IPS DF 6.9 (cell line): Measurements from ENCODE around the gene CADM4.
"Not testable (repeated sequence)": the region's sequence is repeated elsewhere in the genome, so short reads cannot be mapped to it uniquely, and the experiment has no call there.

Experiments
- DNase-seq: peaks from one replicate; pipeline ENCODE4 v3.0.0-alpha.2; 2013; ENCODE audit warnings: low read depth, low spot score
- H3K27ac ChIP-seq: one replicate; pipeline ENCODE4 v1.5.1; 2013; ENCODE audit warnings: low read length, control low read depth
- H3K27me3 ChIP-seq: 2 replicates; pipeline ENCODE4 v1.6.1; 2013; ENCODE audit warnings: mild to moderate bottlenecking, low read length; ENCODE audit not compliant: control insufficient read depth, insufficient read depth
- H3K36me3 ChIP-seq: 2 replicates; pipeline ENCODE4 v1.6.1; 2013; ENCODE audit warnings: low read length; ENCODE audit not compliant: control insufficient read depth, insufficient read depth
- H3K4me1 ChIP-seq: 2 replicates; pipeline ENCODE4 v1.6.1; 2013; ENCODE audit warnings: low read length; ENCODE audit not compliant: control insufficient read depth, insufficient read depth
- H3K4me3 ChIP-seq: 2 replicates; pipeline ENCODE4 v1.5.1; 2013; ENCODE audit warnings: mild to moderate bottlenecking, low read length
- H3K9me3 ChIP-seq: 2 replicates; pipeline ENCODE4 v1.6.1; 2013; ENCODE audit warnings: low read length, inconsistent platforms; ENCODE audit not compliant: control insufficient read depth, insufficient read depth
- WGBS: extraction: QIAGEN DNeasy Blood & Tissue Kit; methylation state at CpG from one replicate; pipeline ENCODE4 v1.1.7; 2013; ENCODE audit warnings: mixed read lengths, missing lambda C conversion rate; ENCODE audit not compliant: insufficient read length, insufficient coverage; 5-methylcytosine and 5-hydroxymethylcytosine counted together

Gene CADM4

GRCh38 chr19:43648633-43649032 lies 9.0 kb upstream of the CADM4 start:
- H3K4me1 ChIP-seq: no peaks in the 10 kb centered on the region
- WGBS: no CpG with 5 or more reads among the region's 6 CpGs
- no peaks in the 10 kb centered on the region for H3K27me3 ChIP-seq
- DNase-seq: no peak
- H3K27ac ChIP-seq: no peak overlapping the region
- peaks cover 5% of the 10 kb centered on the region; the same call in 1 of the 2 replicates for H3K36me3 ChIP-seq
- no peak overlapping the region for H3K4me3 ChIP-seq
- no peaks in the 10 kb centered on the region for H3K9me3 ChIP-seq

- no peak overlapping the region for H3K27ac ChIP-seq
- WGBS: no CpG with 5 or more reads among the region's 13 CpGs
- H3K4me1 ChIP-seq: no peaks in the 10 kb centered on the region; the same call in 1 of the 2 replicates
- no peak overlapping the region for H3K4me3 ChIP-seq
- no peak for DNase-seq
- H3K9me3 ChIP-seq: no peaks in the 10 kb centered on the region
- peaks cover 2% of the 10 kb centered on the region; the same call in 1 of the 2 replicates for H3K27me3 ChIP-seq
- peaks cover 5% of the 10 kb centered on the region; the same call in 1 of the 2 replicates for H3K36me3 ChIP-seq
These were observed 4.5 kb upstream of the CADM4 start for GRCh38 chr19:43644181-43644580.

GRCh38 chr19:43643326-43643725 lies 3.7 kb upstream of the CADM4 start:
- Histone ChIP-seq H3K9me3 (no peaks in the 10 kb centered on the region), H3K4me3 (no peak overlapping the region), H3K4me1 (no peaks in the 10 kb centered on the region; the same call in 1 of the 2 replicates), H3K27me3 (peaks cover 9% of the 10 kb centered on the region), H3K36me3 (no peaks in the 10 kb centered on the region), H3K27ac (no peak overlapping the region)
- DNase-seq: no peak
- WGBS: no CpG with 5 or more reads among the region's 3 CpGs

- no peaks in the 10 kb centered on the region for H3K9me3 ChIP-seq
- WGBS: no CpG with 5 or more reads among the region's 4 CpGs
- no peaks in the 10 kb centered on the region for H3K36me3 ChIP-seq
- H3K27ac ChIP-seq: no peak overlapping the region
- H3K27me3 ChIP-seq: peaks cover 9% of the 10 kb centered on the region
- DNase-seq: no peak
- no peak overlapping the region for H3K4me3 ChIP-seq
- no peaks in the 10 kb centered on the region; the same call in 1 of the 2 replicates for H3K4me1 ChIP-seq
These were observed 2.9 kb upstream of the CADM4 start for GRCh38 chr19:43642531-43642930.

GRCh38 chr19:43641333-43641732 lies 1.7 kb upstream of the CADM4 start:
- WGBS: no CpG with 5 or more reads among the region's 2 CpGs
- no peak overlapping the region for H3K4me3 ChIP-seq
- peaks cover under 1% of the 10 kb centered on the region for H3K4me1 ChIP-seq
- H3K9me3 ChIP-seq: no peaks in the 10 kb centered on the region
- H3K27ac ChIP-seq: no peak overlapping the region
- H3K27me3 ChIP-seq: peaks cover 9% of the 10 kb centered on the region
- no peak for DNase-seq
- no peaks in the 10 kb centered on the region for H3K36me3 ChIP-seq

- Histone ChIP-seq H3K4me3 (peak overlapping the region; percentile 74; the same call in 1 of the 2 replicates), H3K4me1 (peaks cover 3% of the 10 kb centered on the region), H3K36me3 (no peaks in the 10 kb centered on the region), H3K27ac (no peak overlapping the region), H3K27me3 (peaks cover 9% of the 10 kb centered on the region), H3K9me3 (no peaks in the 10 kb centered on the region)
- no peak for DNase-seq
- WGBS: no CpG with 5 or more reads among the region's 9 CpGs
These were observed 741 bp upstream of the CADM4 start for GRCh38 chr19:43640424-43640757.

- no CpG with 5 or more reads among the region's 18 CpGs for WGBS
- H3K27me3 ChIP-seq: peaks cover 9% of the 10 kb centered on the region
These were observed 593 bp downstream of the CADM4 start for GRCh38 chr19:43638995-43639518.

GRCh38 chr19:43638214-43638994 lies 1.2 kb downstream of the CADM4 start:
- H3K27ac ChIP-seq: no peak overlapping the region
- H3K4me3 ChIP-seq: no peak overlapping the region
- no peaks in the 10 kb centered on the region for H3K36me3 ChIP-seq
- DNase-seq: no peak
- WGBS: no CpG with 5 or more reads among the region's 13 CpGs
- H3K9me3 ChIP-seq: no peaks in the 10 kb centered on the region
- peaks cover 9% of the 10 kb centered on the region for H3K27me3 ChIP-seq
- peaks cover 3% of the 10 kb centered on the region for H3K4me1 ChIP-seq

More at GRCh38 chr19:43638995-43639518, 593 bp downstream of the CADM4 start:
- H3K36me3 ChIP-seq: no peaks in the 10 kb centered on the region
- peak overlapping the region; percentile 67 for H3K4me3 ChIP-seq
- DNase-seq: no peak
- peaks cover 3% of the 10 kb centered on the region for H3K4me1 ChIP-seq
- no peaks in the 10 kb centered on the region for H3K9me3 ChIP-seq
- no peak overlapping the region for H3K27ac ChIP-seq

- Histone ChIP-seq H3K4me1 (peaks cover 3% of the 10 kb centered on the region), H3K9me3 (no peaks in the 10 kb centered on the region), H3K27ac (no peak overlapping the region), H3K36me3 (no peaks in the 10 kb centered on the region), H3K4me3 (no peak overlapping the region), H3K27me3 (peaks cover 8% of the 10 kb centered on the region)
- DNase-seq: no peak
- WGBS: no CpG with 5 or more reads among the region's 14 CpGs
These were observed 3.4 kb downstream of the CADM4 start for GRCh38 chr19:43636121-43636683.

GRCh38 chr19:43635561-43635940 lies 4.1 kb downstream of the CADM4 start:
- not testable (repeated sequence) for H3K27me3 ChIP-seq

More at GRCh38 chr19:43635561-43635940, 4.1 kb downstream of the CADM4 start:
- no CpG with 5 or more reads among the region's 2 CpGs for WGBS
- H3K4me3 ChIP-seq: peak overlapping the region; percentile 25; the same call in 1 of the 2 replicates
- H3K4me1 ChIP-seq, DNase-seq, H3K9me3 ChIP-seq, H3K36me3 ChIP-seq, H3K27ac ChIP-seq: not testable (repeated sequence)
